Sigmoid colon (tissue), 4 donors: ENCODE data around the gene PRAC2.

Source experiments
- CTCF ChIP-seq, 4 experiments: fragments of 450-650 bp in 3 of 4; fragments of 200-600 bp in 1 of 4; IDR thresholded peaks; one replicate each; pipeline ENCODE4 v1.5.1; 2016 to 2019; ENCODE audit warnings: antibody characterized with exemption in 4 of 4, mild to moderate bottlenecking in 3 of 4, moderate library complexity in 2 of 4
- EP300 ChIP-seq, 4 donors: sonication (generic); formaldehyde crosslinking; IDR thresholded peaks; one replicate each; pipeline ENCODE4 v1.6.1; 2017; ENCODE audit warnings: antibody characterized with exemption in 4 of 4
- POLR2A ChIP-seq, 2 donors: fragments of 450-650 bp; IDR thresholded peaks; one replicate each; pipeline ENCODE4 v1.6.1; 2016; ENCODE audit warnings: antibody characterized with exemption in 2 of 2, mild to moderate bottlenecking in 2 of 2, moderate library complexity in 2 of 2

- no peak for TF ChIP-seq CTCF (IDR thresholded peaks at IDR 0.05)
- no peak for TF ChIP-seq POLR2A (IDR thresholded peaks at IDR 0.05)
- TF ChIP-seq EP300 (IDR thresholded peaks at IDR 0.05): no peak
Observed at GRCh38 chr17:48773245-48773644, 50.3 kb downstream of the PRAC2 start.
